Stimulated activated naive B cell treated with anti-CD40 and anti-IgM and Interleukin-4, amounts not matched to agents 10 μg/mL and 1 μg/mL and 100 μg/mL, for 72 hours (primary cell): ENCODE results near the gene P2RY4.
"Not testable (repeated sequence)": the region's sequence is repeated elsewhere in the genome, so short reads cannot be mapped to it uniquely, and the experiment has no call there.

Experiments
- ATAC-seq, 2 donors: fragments of 150-1000 bp; cut with Tn5 transposase; replicated peaks; 2 replicates each; pipeline ENCODE4 v1.10.0; 2021; ENCODE audit warnings: moderate library complexity in 1 of 2
- DNase-seq: peaks from one replicate; pipeline ENCODE4 v3.0.0; 2021
- H3K27ac Mint-ChIP-seq: one replicate; pipeline ENCODE4 v1.8.0; 2022; ENCODE audit warnings: mild to moderate bottlenecking, mixed read lengths
- H3K27me3 Mint-ChIP-seq, 2 donors: one replicate each; pipeline ENCODE4 v1.8.0; 2022; ENCODE audit warnings: mixed read lengths in 2 of 2
- H3K36me3 Mint-ChIP-seq, 2 donors: one replicate each; pipeline ENCODE4 v1.8.0; 2022; ENCODE audit warnings: mixed read lengths in 2 of 2, mild to moderate bottlenecking in 1 of 2
- H3K4me1 Mint-ChIP-seq, 2 donors: one replicate each; pipeline ENCODE4 v1.8.0; 2022; ENCODE audit warnings: mixed read lengths in 2 of 2, mild to moderate bottlenecking in 1 of 2
- H3K4me3 Mint-ChIP-seq, 2 donors: one replicate each; pipeline ENCODE4 v1.8.0; 2022; ENCODE audit warnings: mild to moderate bottlenecking in 2 of 2, mixed read lengths in 2 of 2, moderate library complexity in 1 of 2
- H3K9me3 Mint-ChIP-seq, 2 donors: one replicate each; pipeline ENCODE4 v1.8.0; 2022; ENCODE audit warnings: mixed read lengths in 2 of 2, mild to moderate bottlenecking in 1 of 2

The P2RY4 gene

GRCh38 chrX:70226048-70226447, 34.0 kb downstream of the P2RY4 start:
- ATAC-seq (no peak), DNase-seq (no peak)
- Mint-ChIP-seq H3K4me3 (no peak overlapping the region), H3K36me3 (no peaks in the 10 kb centered on the region), H3K27ac (no peak overlapping the region), H3K4me1 (no peaks in the 10 kb centered on the region), H3K27me3 (peaks cover 0 to 5% of the 10 kb centered on the region in 2 donors), H3K9me3 (no peaks in the 10 kb centered on the region)

- no peak overlapping the region for H3K4me3 Mint-ChIP-seq
- no peaks in the 10 kb centered on the region for H3K9me3 Mint-ChIP-seq
- H3K27me3 Mint-ChIP-seq = peaks cover 0 to 5% of the 10 kb centered on the region in 2 donors
- DNase-seq (no peak), ATAC-seq (no peak)
- no peaks in the 10 kb centered on the region for H3K36me3 Mint-ChIP-seq
- no peaks in the 10 kb centered on the region for H3K4me1 Mint-ChIP-seq
- H3K27ac Mint-ChIP-seq = no peak overlapping the region
Observed at GRCh38 chrX:70219938-70220764, 39.9 kb downstream of the P2RY4 start.

- not testable (repeated sequence) for H3K36me3 Mint-ChIP-seq, H3K9me3 Mint-ChIP-seq, H3K27ac Mint-ChIP-seq, H3K4me1 Mint-ChIP-seq, ATAC-seq, H3K4me3 Mint-ChIP-seq, DNase-seq, H3K27me3 Mint-ChIP-seq
Observed at GRCh38 chrX:70209570-70209969, 50.4 kb downstream of the P2RY4 start.

GRCh38 chrX:70208479-70208878, 51.5 kb downstream of the P2RY4 start:
- ATAC-seq = no peak
- no peak for DNase-seq
- Mint-ChIP-seq H3K4me1 (no peaks in the 10 kb centered on the region), H3K27me3 (peaks cover 6 to 7% of the 10 kb centered on the region in 2 donors), H3K4me3 (no peak overlapping the region), H3K27ac (no peak overlapping the region), H3K9me3 (no peaks in the 10 kb centered on the region), H3K36me3 (no peaks in the 10 kb centered on the region)
